Left lung (tissue), 10 donors: Measurements from ENCODE around the gene SMCO4. TPM values are rescaled to one million over a fixed set of nuclear protein-coding genes. Genes with fewer than 3 reads are reported as not detected.

Source experiments
- ATAC-seq: fragments of 200-7000 bp; cut with Tn5 transposase; one replicate; pipeline ENCODE4 v1.9.1; 2020; ENCODE audit warnings: moderate library complexity
- DNase-seq, 4 donors: peaks; one replicate each; pipeline ENCODE4 v3.0.0-alpha.2; 2013 to 2020
- H3K27ac ChIP-seq, 2 donors: fragments of 200-600 bp; sonication (generic) in 1 of 2; one replicate each; pipeline versions ENCODE4 v1.5.0 to v1.8.0; 2020 to 2021
- H3K27me3 ChIP-seq, 2 donors: fragments of 200-600 bp; sonication (generic) in 1 of 2; one replicate each; pipeline versions ENCODE4 v1.5.0 to v1.8.0; 2020 to 2021
- H3K36me3 ChIP-seq, 2 donors: fragments of 200-600 bp; sonication (generic) in 1 of 2; one replicate each; pipeline versions ENCODE4 v1.5.0 to v1.8.0; 2020 to 2021
- H3K4me1 ChIP-seq, 2 donors: fragments of 200-600 bp; one replicate each; pipeline ENCODE4 v1.8.0; 2021
- H3K4me3 ChIP-seq, 2 donors: fragments of 200-600 bp; sonication (generic) in 1 of 2; one replicate each; pipeline versions ENCODE4 v1.5.0 to v1.8.0; 2020 to 2021; ENCODE audit warnings: mild to moderate bottlenecking in 1 of 2
- H3K9me3 ChIP-seq, 2 donors: fragments of 200-600 bp; sonication (generic) in 1 of 2; one replicate each; pipeline versions ENCODE4 v1.5.0 to v1.8.0; 2020 to 2021
- CTCF ChIP-seq, 2 donors: fragments of 200-600 bp; sonication (generic) in 1 of 2; IDR thresholded peaks; one replicate each; pipeline versions ENCODE4 v1.5.0 to v1.8.0; 2021; ENCODE audit warnings: antibody characterized with exemption in 2 of 2
- intact Hi-C, 2 donors: fragments of 100-400 bp; cut with DNase I; formaldehyde crosslinking; loops; one replicate each; pipeline versions ENCODE4 v1.11.2 to v1.14.2; 2022
- polyA plus RNA-seq, 6 donors: library from polyadenylated mRNA; unstranded; fragments of 120-200 nt; gene quantifications; one replicate each; pipeline ENCODE4 v1.2.1, GENCODE V29; 2013; ENCODE audit not compliant: insufficient read length in 6 of 6
- total RNA-seq, 2 donors: library from RNA; stranded (reverse); fragmentation: NEBNext Ultra II Directional; extraction: Animal tissue kit (Norgen Biotek cat#: 25700); gene quantifications; one replicate each; pipeline ENCODE4 v1.2.1, GENCODE V29; 2021
- donor health status: DM: no; HTN: yes; CAD: no.
- donor health status: DM: no; HTN: no; CAD: no.

The SMCO4 gene
- total and polyA plus RNA-seq, 8 donors: 14.4 to 56.0 (median 18.5) TPM

- no peaks in the 10 kb centered on the region for H3K36me3 ChIP-seq
- DNase-seq (peak in 3 of 4 donors; percentile 37 to 91 (median 47)), ATAC-seq (peak; percentile 49)
- no peaks in the 10 kb centered on the region for H3K9me3 ChIP-seq
- peak overlapping the region; percentile 73 to 75 for H3K4me3 ChIP-seq
- H3K4me1 ChIP-seq: peaks cover 18 to 56% of the 10 kb centered on the region in 2 donors
- intact Hi-C loops: loop anchor here in 1 of 2 donors (10.0 kb wide), 1 partner anchor 308 kb away; no protein-coding TSS in a partner anchor
- TF ChIP-seq CTCF (IDR thresholded peaks at IDR 0.05): no peak
- H3K27ac ChIP-seq: peak overlapping the region; percentile 84 to 90
- no peaks in the 10 kb centered on the region for H3K27me3 ChIP-seq
Observed at GRCh38 chr11:93542811-93543229, 371 bp downstream of the SMCO4 start.

- DNase-seq: peak in 3 of 4 donors; percentile 26 to 88 (median 66)
- ATAC-seq: peak; percentile 51
- Histone ChIP-seq H3K9me3 (no peaks in the 10 kb centered on the region), H3K4me1 (peaks cover 20 to 62% of the 10 kb centered on the region in 2 donors), H3K27me3 (no peaks in the 10 kb centered on the region), H3K4me3 (peak overlapping the region; percentile 73 to 75), H3K36me3 (no peaks in the 10 kb centered on the region), H3K27ac (peak overlapping the region; percentile 84 to 90)
- intact Hi-C loops: loop anchor here in 1 of 2 donors (10.0 kb wide), 1 partner anchor 307 kb away; no protein-coding TSS in a partner anchor
- no peak for TF ChIP-seq CTCF (IDR thresholded peaks at IDR 0.05)
Observed at GRCh38 chr11:93541884-93542810, 1.0 kb downstream of the SMCO4 start.

GRCh38 chr11:93540896-93541553 is 2.2 kb downstream of the SMCO4 start:
- DNase-seq (no peak), ATAC-seq (no peak)
- Histone ChIP-seq H3K4me3 (no peak overlapping the region), H3K27me3 (no peaks in the 10 kb centered on the region), H3K4me1 (peaks cover 24 to 73% of the 10 kb centered on the region in 2 donors), H3K27ac (peak overlapping the region in 1 of 2 donors; percentile 90), H3K36me3 (no peaks in the 10 kb centered on the region), H3K9me3 (no peaks in the 10 kb centered on the region)
- intact Hi-C loops: loop anchor here in 1 of 2 donors (10.0 kb wide), 1 partner anchor 306 kb away; no protein-coding TSS in a partner anchor
- TF ChIP-seq CTCF (IDR thresholded peaks at IDR 0.05): no peak

GRCh38 chr11:93540337-93540736 is 2.9 kb downstream of the SMCO4 start:
- H3K27ac ChIP-seq: peak overlapping the region in 1 of 2 donors; percentile 84
- no peak overlapping the region for H3K4me3 ChIP-seq
- no peaks in the 10 kb centered on the region for H3K36me3 ChIP-seq
- intact Hi-C loops: loop anchor here in 1 of 2 donors (10.0 kb wide), 1 partner anchor 306 kb away; no protein-coding TSS in a partner anchor
- no peaks in the 10 kb centered on the region for H3K27me3 ChIP-seq
- no peak for TF ChIP-seq CTCF (IDR thresholded peaks at IDR 0.05)
- DNase-seq (no peak), ATAC-seq (peak; percentile 6)
- H3K9me3 ChIP-seq: no peaks in the 10 kb centered on the region
- H3K4me1 ChIP-seq: peaks cover 24 to 80% of the 10 kb centered on the region in 2 donors
